ENCODE measurements around the gene ZNF846. TPM values are rescaled to one million over a fixed set of nuclear protein-coding genes. Genes with fewer than 3 reads are reported as not detected.
"Not testable (repeated sequence)": the region's sequence is repeated elsewhere in the genome, so short reads cannot be mapped to it uniquely, and the experiment has no call there.

Gene ZNF846
- total RNA-seq, 1 experiment from 2014 or later: 1.2 TPM

- ATAC-seq (no peak), DNase-seq (ENCODE audit: low read depth, low spot score) (no peak)
- H3K9ac ChIP-seq (ENCODE audit: low read length): no peak overlapping the region
- no peaks in the 10 kb centered on the region for H3K27me3 ChIP-seq (ENCODE audit: insufficient read depth, low read length)
- H2AFZ ChIP-seq (ENCODE audit: low read depth, low read length, poor library complexity, severe bottlenecking): no peak overlapping the region
- peaks cover 0 to 9% of the 10 kb centered on the region in 2 experiments; a peak in 2 of 4 replicates for H3K9me3 ChIP-seq (ENCODE audit: control insufficient read depth in 1 of 2, insufficient read depth in 1 of 2, low read depth in 1 of 2, low read length in 2 of 2)
- peaks cover 2 to 7% of the 10 kb centered on the region in 2 experiments; a peak in 2 of 4 replicates for H3K4me1 ChIP-seq (ENCODE audit: control insufficient read depth in 1 of 2, insufficient read depth in 2 of 2, low read length in 2 of 2)
- H3K27ac ChIP-seq (ENCODE audit: low read depth, low read length): no peak overlapping the region
- no TSS peak for BruUV-seq (replicated peaks)
- no peak overlapping the region for H3K4me3 ChIP-seq (replicated peaks in 1 of 2; ENCODE audit: low read depth in 1 of 2, low read length in 2 of 2)
- intact Hi-C loops (cut with micrococcal nuclease): no loop called here
- ChIA-PET CTCF (no interaction called here), RAD21 (ENCODE audit: low non-redundant PET in 1 of 2, low total read pairs in 2 of 2, uncharacterized antibody in 2 of 2, unreplicated experiment in 2 of 2) (no interaction called here), POLR2A (no interaction called here)
- H3K4me2 ChIP-seq (ENCODE audit: low read length): no peak overlapping the region
- H3K36me3 ChIP-seq (ENCODE audit: control insufficient read depth in 1 of 2, insufficient read depth in 2 of 2, low read length in 2 of 2): no peaks in the 10 kb centered on the region
- no peaks in the 10 kb centered on the region for H4K20me1 ChIP-seq (ENCODE audit: insufficient read depth)
- no peaks in the 10 kb centered on the region for H3K9me2 ChIP-seq (ENCODE audit: insufficient read depth)
- TF ChIP-seq EZH2 (IDR thresholded peaks at IDR 0.05) (no peak), ZNF274 (IDR thresholded peaks at IDR 0.05; ENCODE audit: low read depth, low read length) (no peak), TCF7L2 (IDR thresholded peaks at IDR 0.05; ENCODE audit: borderline replicate concordance, extremely low read depth, insufficient read depth, insufficient read length) (no peak), ZFX (IDR thresholded peaks at IDR 0.05) (no peak), POLR2AphosphoS5 (IDR thresholded peaks at IDR 0.05; ENCODE audit: low read depth, low read length) (no peak), YY1 (IDR thresholded peaks at IDR 0.05; ENCODE audit: extremely low read depth, insufficient replicate concordance, low read depth, low read length) (no peak), REST (IDR thresholded peaks at IDR 0.05; ENCODE audit: low read depth) (no peak), FOSL1 (IDR thresholded peaks at IDR 0.05; ENCODE audit: low read depth) (no peak), POLR2A (IDR thresholded peaks at IDR 0.05; ENCODE audit: borderline replicate concordance, extremely low read depth, insufficient read depth, insufficient read length) (no peak), SP1 (IDR thresholded peaks at IDR 0.05; ENCODE audit: low read depth) (no peak), SIN3A (IDR thresholded peaks at IDR 0.05; ENCODE audit: low read depth) (no peak)
- TF ChIP-seq, protein P1, sequence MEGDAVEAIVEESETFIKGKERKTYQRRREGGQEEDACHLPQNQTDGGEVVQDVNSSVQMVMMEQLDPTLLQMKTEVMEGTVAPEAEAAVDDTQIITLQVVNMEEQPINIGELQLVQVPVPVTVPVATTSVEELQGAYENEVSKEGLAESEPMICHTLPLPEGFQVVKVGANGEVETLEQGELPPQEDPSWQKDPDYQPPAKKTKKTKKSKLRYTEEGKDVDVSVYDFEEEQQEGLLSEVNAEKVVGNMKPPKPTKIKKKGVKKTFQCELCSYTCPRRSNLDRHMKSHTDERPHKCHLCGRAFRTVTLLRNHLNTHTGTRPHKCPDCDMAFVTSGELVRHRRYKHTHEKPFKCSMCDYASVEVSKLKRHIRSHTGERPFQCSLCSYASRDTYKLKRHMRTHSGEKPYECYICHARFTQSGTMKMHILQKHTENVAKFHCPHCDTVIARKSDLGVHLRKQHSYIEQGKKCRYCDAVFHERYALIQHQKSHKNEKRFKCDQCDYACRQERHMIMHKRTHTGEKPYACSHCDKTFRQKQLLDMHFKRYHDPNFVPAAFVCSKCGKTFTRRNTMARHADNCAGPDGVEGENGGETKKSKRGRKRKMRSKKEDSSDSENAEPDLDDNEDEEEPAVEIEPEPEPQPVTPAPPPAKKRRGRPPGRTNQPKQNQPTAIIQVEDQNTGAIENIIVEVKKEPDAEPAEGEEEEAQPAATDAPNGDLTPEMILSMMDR (IDR thresholded peaks at IDR 0.05 in 2 of 3, conservative IDR thresholded peaks at IDR 0.05 in 1 of 3; ENCODE audit: borderline replicate concordance in 1 of 3, insufficient read depth in 1 of 3, low read depth in 2 of 3, low read length in 2 of 3): no peak
- no peaks in the 10 kb centered on the region for H3K79me2 ChIP-seq (ENCODE audit: insufficient read depth, low read length)
Measured at GRCh38 chr19:9789066-9789465, 20.5 kb upstream of the ZNF846 start.

DNA sequence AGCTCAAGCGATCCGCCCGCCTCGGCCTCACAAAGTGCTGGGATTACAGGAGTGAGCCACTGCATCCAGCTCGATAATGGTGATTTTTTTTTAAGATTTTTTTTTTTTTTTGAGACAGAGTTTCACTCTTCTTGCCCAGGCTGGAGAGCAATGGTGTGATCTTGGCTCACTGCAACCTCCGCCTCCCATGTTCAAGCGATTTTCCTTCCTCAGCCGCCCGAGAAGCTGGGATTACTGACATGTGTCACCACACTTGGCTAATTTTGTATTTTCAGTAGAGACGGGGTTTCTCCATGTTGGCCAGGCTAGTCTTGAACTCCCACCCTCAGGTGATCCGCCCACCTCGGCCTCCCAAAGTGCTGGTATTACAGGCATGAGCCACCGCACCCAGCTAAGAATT is 20.1 kb upstream of the ZNF846 start:
- ATAC-seq; CTCF ChIA-PET; POLR2A ChIA-PET; H3K4me1 ChIP-seq (ENCODE audit: control insufficient read depth in 1 of 2, insufficient read depth in 2 of 2, low read length in 2 of 2); BruUV-seq (replicated peaks); H3K27me3 ChIP-seq (ENCODE audit: insufficient read depth, low read length); intact Hi-C loops (cut with micrococcal nuclease); H3K27ac ChIP-seq (ENCODE audit: low read depth, low read length); H3K79me2 ChIP-seq (ENCODE audit: insufficient read depth, low read length); DNase-seq (ENCODE audit: low read depth, low spot score); H3K36me3 ChIP-seq (ENCODE audit: control insufficient read depth in 1 of 2, insufficient read depth in 2 of 2, low read length in 2 of 2); H3K4me2 ChIP-seq (ENCODE audit: low read length); H4K20me1 ChIP-seq (ENCODE audit: insufficient read depth); H3K4me3 ChIP-seq (replicated peaks in 1 of 2; ENCODE audit: low read depth in 1 of 2, low read length in 2 of 2); H3K9ac ChIP-seq (ENCODE audit: low read length); H3K9me3 ChIP-seq (ENCODE audit: control insufficient read depth in 1 of 2, insufficient read depth in 1 of 2, low read depth in 1 of 2, low read length in 2 of 2); H3K9me2 ChIP-seq (ENCODE audit: insufficient read depth); RAD21 ChIA-PET (ENCODE audit: low non-redundant PET in 1 of 2, low total read pairs in 2 of 2, uncharacterized antibody in 2 of 2, unreplicated experiment in 2 of 2); H2AFZ ChIP-seq (ENCODE audit: low read depth, low read length, poor library complexity, severe bottlenecking): not testable (repeated sequence)

Measured in HCT116 (cell line).